Measurements from ENCODE around the gene YPEL2.

Gene YPEL2

GRCh38 chr17:59401274-59401673 lies 69.8 kb downstream of the YPEL2 start:
- H3K27ac ChIP-seq (replicated peaks): no peak overlapping the region
- DNase-seq (ENCODE audit: low read depth in 1 of 2, low spot score in 1 of 2): no peak
- TF ChIP-seq GABPA (IDR thresholded peaks at IDR 0.05; ENCODE audit: low read depth) (no peak), REST (IDR thresholded peaks at IDR 0.05; ENCODE audit: insufficient replicate concordance, low read depth) (no peak), SPI1 (IDR thresholded peaks at IDR 0.05; ENCODE audit: borderline replicate concordance, low read depth) (no peak), POLR2AphosphoS5 (IDR thresholded peaks at IDR 0.05; ENCODE audit: low read depth) (no peak)
- TF ChIP-seq, protein P1, sequence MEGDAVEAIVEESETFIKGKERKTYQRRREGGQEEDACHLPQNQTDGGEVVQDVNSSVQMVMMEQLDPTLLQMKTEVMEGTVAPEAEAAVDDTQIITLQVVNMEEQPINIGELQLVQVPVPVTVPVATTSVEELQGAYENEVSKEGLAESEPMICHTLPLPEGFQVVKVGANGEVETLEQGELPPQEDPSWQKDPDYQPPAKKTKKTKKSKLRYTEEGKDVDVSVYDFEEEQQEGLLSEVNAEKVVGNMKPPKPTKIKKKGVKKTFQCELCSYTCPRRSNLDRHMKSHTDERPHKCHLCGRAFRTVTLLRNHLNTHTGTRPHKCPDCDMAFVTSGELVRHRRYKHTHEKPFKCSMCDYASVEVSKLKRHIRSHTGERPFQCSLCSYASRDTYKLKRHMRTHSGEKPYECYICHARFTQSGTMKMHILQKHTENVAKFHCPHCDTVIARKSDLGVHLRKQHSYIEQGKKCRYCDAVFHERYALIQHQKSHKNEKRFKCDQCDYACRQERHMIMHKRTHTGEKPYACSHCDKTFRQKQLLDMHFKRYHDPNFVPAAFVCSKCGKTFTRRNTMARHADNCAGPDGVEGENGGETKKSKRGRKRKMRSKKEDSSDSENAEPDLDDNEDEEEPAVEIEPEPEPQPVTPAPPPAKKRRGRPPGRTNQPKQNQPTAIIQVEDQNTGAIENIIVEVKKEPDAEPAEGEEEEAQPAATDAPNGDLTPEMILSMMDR (IDR thresholded peaks at IDR 0.05; ENCODE audit: insufficient read depth, low read length): no peak
- H3K27me3 ChIP-seq (ENCODE audit: insufficient read depth, poor library complexity, severe bottlenecking): no peaks in the 10 kb centered on the region
- H3K4me3 ChIP-seq (replicated peaks; ENCODE audit: insufficient read depth, low read length): no peak overlapping the region

- no peak overlapping the region for H3K4me3 ChIP-seq (replicated peaks; ENCODE audit: insufficient read depth, low read length)
- no peak for DNase-seq (ENCODE audit: low read depth in 1 of 2, low spot score in 1 of 2)
- TF ChIP-seq SPI1 (IDR thresholded peaks at IDR 0.05; ENCODE audit: borderline replicate concordance, low read depth) (no peak), GABPA (IDR thresholded peaks at IDR 0.05; ENCODE audit: low read depth) (no peak), POLR2AphosphoS5 (IDR thresholded peaks at IDR 0.05; ENCODE audit: low read depth) (no peak), REST (IDR thresholded peaks at IDR 0.05; ENCODE audit: insufficient replicate concordance, low read depth) (no peak)
- TF ChIP-seq, protein P1 (IDR thresholded peaks at IDR 0.05; ENCODE audit: insufficient read depth, low read length): no peak
- H3K27ac ChIP-seq (replicated peaks): no peak overlapping the region
- H3K27me3 ChIP-seq (ENCODE audit: insufficient read depth, poor library complexity, severe bottlenecking): no peaks in the 10 kb centered on the region
Measured at GRCh38 chr17:59401725-59402124, 70.3 kb downstream of the YPEL2 start.

DNA sequence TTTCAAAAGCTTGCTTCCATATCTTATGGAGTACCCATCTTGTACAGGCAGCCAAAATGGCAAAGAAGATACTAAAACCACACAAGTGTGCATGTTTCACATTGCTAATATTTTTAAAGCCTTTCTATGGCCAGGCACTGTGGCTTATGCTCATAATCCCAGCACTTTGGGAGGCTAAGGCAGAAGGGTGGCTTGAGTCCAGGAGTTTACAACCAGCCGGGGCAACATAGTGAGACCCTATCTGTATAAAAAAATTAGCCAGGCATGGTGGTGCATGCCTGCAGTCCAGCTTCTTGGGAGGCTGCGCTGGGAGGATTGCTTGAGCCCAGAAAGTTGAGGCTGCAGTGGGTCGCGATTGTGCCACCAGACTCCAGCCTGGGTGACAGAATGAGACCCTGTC lies 71.3 kb downstream of the YPEL2 start:
- TF ChIP-seq, protein P1 (IDR thresholded peaks at IDR 0.05; ENCODE audit: insufficient read depth, low read length): no peak
- TF ChIP-seq REST (IDR thresholded peaks at IDR 0.05; ENCODE audit: insufficient replicate concordance, low read depth): no peak
- no peak for TF ChIP-seq SPI1 (IDR thresholded peaks at IDR 0.05; ENCODE audit: borderline replicate concordance, low read depth)
- TF ChIP-seq GABPA (IDR thresholded peaks at IDR 0.05; ENCODE audit: low read depth): no peak
- TF ChIP-seq POLR2AphosphoS5 (IDR thresholded peaks at IDR 0.05; ENCODE audit: low read depth): no peak
- DNase-seq (ENCODE audit: low read depth in 1 of 2, low spot score in 1 of 2): no peak
- H3K27ac ChIP-seq (replicated peaks): no peak overlapping the region

More for the DNA sequence above, 71.3 kb downstream of the YPEL2 start:
- Histone ChIP-seq H3K4me3 (replicated peaks; ENCODE audit: insufficient read depth, low read length) (no peak overlapping the region), H3K27me3 (ENCODE audit: insufficient read depth, poor library complexity, severe bottlenecking) (no peaks in the 10 kb centered on the region)

Measured in HL-60 (cell line).